ENCODE results near the gene CPLX3.

DNA sequence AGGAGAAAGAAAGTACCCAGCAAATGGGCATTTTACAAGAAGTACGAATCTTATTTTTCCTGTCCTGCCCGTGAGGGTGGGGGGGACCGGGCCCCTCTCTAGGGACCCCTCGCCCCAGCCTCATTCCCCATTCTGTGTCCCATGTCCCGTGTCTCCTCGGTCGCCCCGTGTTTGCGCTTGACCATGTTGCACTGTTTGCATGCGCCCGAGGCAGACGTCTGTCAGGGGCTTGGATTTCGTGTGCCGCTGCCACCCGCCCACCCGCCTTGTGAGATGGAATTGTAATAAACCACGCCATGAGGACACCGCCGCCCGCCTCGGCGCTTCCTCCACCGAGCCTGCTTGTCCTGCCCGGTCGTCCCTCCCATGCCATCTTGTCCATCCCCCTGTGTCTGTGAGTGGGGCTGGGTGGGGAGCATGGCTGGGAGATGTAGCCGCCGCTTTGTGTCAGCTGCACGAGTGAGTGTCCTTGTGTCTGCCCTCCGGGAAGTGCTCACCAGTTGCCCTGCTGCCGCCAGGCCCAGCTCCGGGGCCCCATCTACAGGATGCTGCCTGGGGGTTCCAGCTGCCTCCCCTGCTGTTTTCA lies 23.5 kb upstream of the CPLX3 start:
- TF ChIP-seq, protein P1, sequence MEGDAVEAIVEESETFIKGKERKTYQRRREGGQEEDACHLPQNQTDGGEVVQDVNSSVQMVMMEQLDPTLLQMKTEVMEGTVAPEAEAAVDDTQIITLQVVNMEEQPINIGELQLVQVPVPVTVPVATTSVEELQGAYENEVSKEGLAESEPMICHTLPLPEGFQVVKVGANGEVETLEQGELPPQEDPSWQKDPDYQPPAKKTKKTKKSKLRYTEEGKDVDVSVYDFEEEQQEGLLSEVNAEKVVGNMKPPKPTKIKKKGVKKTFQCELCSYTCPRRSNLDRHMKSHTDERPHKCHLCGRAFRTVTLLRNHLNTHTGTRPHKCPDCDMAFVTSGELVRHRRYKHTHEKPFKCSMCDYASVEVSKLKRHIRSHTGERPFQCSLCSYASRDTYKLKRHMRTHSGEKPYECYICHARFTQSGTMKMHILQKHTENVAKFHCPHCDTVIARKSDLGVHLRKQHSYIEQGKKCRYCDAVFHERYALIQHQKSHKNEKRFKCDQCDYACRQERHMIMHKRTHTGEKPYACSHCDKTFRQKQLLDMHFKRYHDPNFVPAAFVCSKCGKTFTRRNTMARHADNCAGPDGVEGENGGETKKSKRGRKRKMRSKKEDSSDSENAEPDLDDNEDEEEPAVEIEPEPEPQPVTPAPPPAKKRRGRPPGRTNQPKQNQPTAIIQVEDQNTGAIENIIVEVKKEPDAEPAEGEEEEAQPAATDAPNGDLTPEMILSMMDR (IDR thresholded peaks at IDR 0.05; ENCODE audit: borderline replicate concordance, extremely low read depth, low read length, poor library complexity, severe bottlenecking), result no peak
- TF ChIP-seq EZH2 (IDR thresholded peaks at IDR 0.05; ENCODE audit: borderline replicate concordance, low read depth, low read length, severe bottlenecking), result no peak

Data from DND-41 (cell line).